ENCODE results near the gene ZNF735.
"Not testable (repeated sequence)": the region's sequence is repeated elsewhere in the genome, so short reads cannot be mapped to it uniquely, and the experiment has no call there.

The ZNF735 gene

DNA sequence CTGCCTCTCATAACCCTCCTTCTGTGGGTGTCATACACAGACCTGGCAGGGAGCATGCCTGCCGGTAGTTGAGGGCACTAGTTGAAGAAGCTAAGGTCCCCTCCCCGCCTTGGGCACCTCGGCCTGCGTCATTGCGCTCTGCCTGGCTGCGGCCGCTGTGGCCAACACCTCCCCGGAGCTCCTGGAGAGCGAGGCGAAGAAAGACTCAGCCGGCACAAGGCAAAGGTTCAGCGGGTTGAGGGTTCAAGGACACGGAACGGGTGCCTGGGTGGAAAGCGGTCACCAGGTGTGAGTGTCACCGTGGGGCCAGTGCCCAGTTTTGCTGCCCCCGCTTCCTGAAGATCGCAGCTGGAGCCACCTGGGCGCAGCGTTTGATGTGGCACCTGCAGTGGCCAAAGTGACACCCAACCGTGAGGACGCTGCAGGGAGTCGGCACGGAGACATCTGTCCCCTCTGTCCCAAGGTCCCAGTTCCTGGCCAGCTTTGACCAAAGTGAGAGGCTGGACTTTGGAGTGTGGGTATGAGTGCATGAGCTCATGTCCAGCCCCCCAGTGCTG is 14.8 kb upstream of the ZNF735 start:
- no peak for TF ChIP-seq POLR2AphosphoS5 (IDR thresholded peaks at IDR 0.05; ENCODE audit: low read depth, low read length)
- TF ChIP-seq, protein P1, sequence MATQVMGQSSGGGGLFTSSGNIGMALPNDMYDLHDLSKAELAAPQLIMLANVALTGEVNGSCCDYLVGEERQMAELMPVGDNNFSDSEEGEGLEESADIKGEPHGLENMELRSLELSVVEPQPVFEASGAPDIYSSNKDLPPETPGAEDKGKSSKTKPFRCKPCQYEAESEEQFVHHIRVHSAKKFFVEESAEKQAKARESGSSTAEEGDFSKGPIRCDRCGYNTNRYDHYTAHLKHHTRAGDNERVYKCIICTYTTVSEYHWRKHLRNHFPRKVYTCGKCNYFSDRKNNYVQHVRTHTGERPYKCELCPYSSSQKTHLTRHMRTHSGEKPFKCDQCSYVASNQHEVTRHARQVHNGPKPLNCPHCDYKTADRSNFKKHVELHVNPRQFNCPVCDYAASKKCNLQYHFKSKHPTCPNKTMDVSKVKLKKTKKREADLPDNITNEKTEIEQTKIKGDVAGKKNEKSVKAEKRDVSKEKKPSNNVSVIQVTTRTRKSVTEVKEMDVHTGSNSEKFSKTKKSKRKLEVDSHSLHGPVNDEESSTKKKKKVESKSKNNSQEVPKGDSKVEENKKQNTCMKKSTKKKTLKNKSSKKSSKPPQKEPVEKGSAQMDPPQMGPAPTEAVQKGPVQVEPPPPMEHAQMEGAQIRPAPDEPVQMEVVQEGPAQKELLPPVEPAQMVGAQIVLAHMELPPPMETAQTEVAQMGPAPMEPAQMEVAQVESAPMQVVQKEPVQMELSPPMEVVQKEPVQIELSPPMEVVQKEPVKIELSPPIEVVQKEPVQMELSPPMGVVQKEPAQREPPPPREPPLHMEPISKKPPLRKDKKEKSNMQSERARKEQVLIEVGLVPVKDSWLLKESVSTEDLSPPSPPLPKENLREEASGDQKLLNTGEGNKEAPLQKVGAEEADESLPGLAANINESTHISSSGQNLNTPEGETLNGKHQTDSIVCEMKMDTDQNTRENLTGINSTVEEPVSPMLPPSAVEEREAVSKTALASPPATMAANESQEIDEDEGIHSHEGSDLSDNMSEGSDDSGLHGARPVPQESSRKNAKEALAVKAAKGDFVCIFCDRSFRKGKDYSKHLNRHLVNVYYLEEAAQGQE (IDR thresholded peaks at IDR 0.05; ENCODE audit: insufficient read depth in 1 of 2, low read depth in 2 of 2, low read length in 2 of 2): no peak
- no peak for TF ChIP-seq FOXP2 (optimal IDR thresholded peaks at IDR 0.05; ENCODE audit: borderline replicate concordance, extremely low read depth, extremely low read length, insufficient read depth)
- TF ChIP-seq TAF1 (IDR thresholded peaks at IDR 0.05; ENCODE audit: borderline replicate concordance, insufficient read depth, low read length): no peak
- TF ChIP-seq SIN3A (IDR thresholded peaks at IDR 0.05; ENCODE audit: borderline replicate concordance, insufficient read depth, low read length): no peak

DNA sequence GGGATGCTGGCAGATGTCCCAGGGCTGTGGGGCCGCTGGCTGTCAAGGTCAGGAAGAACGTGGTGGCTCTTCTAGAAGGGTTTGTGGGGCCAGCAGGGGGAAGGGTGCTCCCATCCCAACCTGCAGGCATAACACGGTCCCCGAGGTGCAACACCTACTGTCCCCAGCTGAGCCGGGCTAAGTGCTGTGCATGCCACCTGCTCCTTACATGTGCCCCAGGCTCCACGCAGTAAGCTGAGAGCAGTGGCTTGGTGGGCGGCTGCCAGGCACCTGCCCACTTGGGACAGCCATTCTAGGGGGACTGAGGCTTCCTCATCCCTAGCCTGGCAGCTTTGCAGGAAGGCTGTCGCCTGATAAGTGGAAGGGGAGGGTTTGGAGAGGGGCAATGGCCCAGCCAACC is 14.2 kb upstream of the ZNF735 start:
- TF ChIP-seq TAF1 (IDR thresholded peaks at IDR 0.05; ENCODE audit: borderline replicate concordance, insufficient read depth, low read length) (no peak), POLR2AphosphoS5 (IDR thresholded peaks at IDR 0.05; ENCODE audit: low read depth, low read length) (no peak), FOXP2 (optimal IDR thresholded peaks at IDR 0.05; ENCODE audit: borderline replicate concordance, extremely low read depth, extremely low read length, insufficient read depth) (no peak), SIN3A (IDR thresholded peaks at IDR 0.05; ENCODE audit: borderline replicate concordance, insufficient read depth, low read length) (no peak)
- TF ChIP-seq, protein P1 (IDR thresholded peaks at IDR 0.05; ENCODE audit: insufficient read depth in 1 of 2, low read depth in 2 of 2, low read length in 2 of 2): no peak

DNA sequence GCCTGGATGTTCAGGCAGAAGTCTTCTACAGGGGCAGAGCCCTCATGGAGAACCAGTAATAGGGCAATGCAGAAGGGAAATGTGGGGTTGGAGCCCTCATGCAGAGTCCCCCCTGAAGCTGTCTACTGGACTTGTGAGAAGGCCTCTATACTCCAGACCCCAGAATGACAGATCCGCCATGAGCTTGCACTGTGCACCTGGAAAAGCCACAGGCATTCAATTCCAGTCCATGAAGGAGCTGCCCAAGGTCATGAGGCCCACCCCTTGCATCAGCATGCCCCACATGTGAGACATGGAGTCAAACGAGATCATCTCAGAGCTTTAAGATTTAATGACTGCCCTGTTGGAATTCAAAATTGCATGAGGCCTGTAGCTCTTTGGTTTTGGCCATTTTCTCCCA is 16.4 kb downstream of the ZNF735 start:
- no peak for TF ChIP-seq TAF1 (IDR thresholded peaks at IDR 0.05; ENCODE audit: borderline replicate concordance, insufficient read depth, low read length)
- TF ChIP-seq, protein P1 (IDR thresholded peaks at IDR 0.05; ENCODE audit: insufficient read depth in 1 of 2, low read depth in 2 of 2, low read length in 2 of 2): no peak
- no peak for TF ChIP-seq FOXP2 (optimal IDR thresholded peaks at IDR 0.05; ENCODE audit: borderline replicate concordance, extremely low read depth, extremely low read length, insufficient read depth)
- no peak for TF ChIP-seq SIN3A (IDR thresholded peaks at IDR 0.05; ENCODE audit: borderline replicate concordance, insufficient read depth, low read length)
- no peak for TF ChIP-seq POLR2AphosphoS5 (IDR thresholded peaks at IDR 0.05; ENCODE audit: low read depth, low read length)

DNA sequence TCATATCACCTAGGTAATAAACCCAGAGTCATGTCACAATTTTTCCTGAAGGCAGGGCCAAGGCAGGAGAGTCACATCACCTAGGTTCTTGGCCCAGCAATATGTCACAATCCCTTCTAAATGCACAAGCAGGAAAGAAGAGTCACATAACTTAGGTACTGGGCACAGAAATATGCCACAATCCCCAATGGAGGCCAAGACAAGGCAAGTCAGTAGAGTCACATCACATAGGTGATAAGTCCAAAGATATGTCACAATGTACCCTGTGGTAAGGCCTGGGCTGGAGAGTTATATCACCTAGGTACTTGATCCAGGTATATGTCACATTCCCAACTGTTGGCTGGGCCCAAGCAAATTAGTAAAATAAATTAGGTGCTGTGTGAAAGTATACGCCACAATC is 21.2 kb downstream of the ZNF735 start, which contains the start of gene ZNF679:
Gene ZNF679 (plus strand): TSS at position 301 of the 400 bp plus-strand sequence. CDS start 20,644 bp downstream, outside the sequence.
- TF ChIP-seq FOXP2 (optimal IDR thresholded peaks at IDR 0.05; ENCODE audit: borderline replicate concordance, extremely low read depth, extremely low read length, insufficient read depth); SIN3A (IDR thresholded peaks at IDR 0.05; ENCODE audit: borderline replicate concordance, insufficient read depth, low read length); POLR2AphosphoS5 (IDR thresholded peaks at IDR 0.05; ENCODE audit: low read depth, low read length): not testable (repeated sequence)

DNA sequence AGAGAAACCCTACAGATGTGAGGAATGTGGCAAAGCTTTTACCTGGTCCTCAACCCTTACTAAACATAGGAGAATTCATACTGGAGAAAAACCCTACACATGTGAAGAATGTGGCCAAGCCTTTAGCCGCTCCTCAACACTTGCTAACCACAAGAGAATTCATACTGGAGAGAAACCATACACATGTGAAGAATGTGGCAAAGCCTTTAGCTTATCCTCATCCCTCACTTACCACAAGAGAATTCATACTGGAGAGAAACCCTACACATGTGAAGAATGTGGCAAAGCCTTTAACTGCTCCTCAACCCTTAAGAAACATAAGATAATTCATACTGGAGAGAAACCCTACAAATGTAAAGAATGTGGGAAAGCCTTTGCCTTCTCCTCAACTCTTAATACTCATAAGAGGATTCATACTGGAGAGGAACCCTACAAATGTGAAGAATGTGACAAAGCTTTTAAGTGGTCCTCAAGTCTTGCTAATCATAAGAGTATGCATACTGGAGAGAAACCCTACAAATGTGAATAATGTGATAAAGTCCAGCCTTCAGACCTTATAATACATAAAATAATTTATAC is 59.4 kb downstream of the ZNF735 start:
- TF ChIP-seq TAF1 (IDR thresholded peaks at IDR 0.05; ENCODE audit: borderline replicate concordance, insufficient read depth, low read length): no peak
- no peak for TF ChIP-seq FOXP2 (optimal IDR thresholded peaks at IDR 0.05; ENCODE audit: borderline replicate concordance, extremely low read depth, extremely low read length, insufficient read depth)
- no peak for TF ChIP-seq POLR2AphosphoS5 (IDR thresholded peaks at IDR 0.05; ENCODE audit: low read depth, low read length)
- no peak for TF ChIP-seq SIN3A (IDR thresholded peaks at IDR 0.05; ENCODE audit: borderline replicate concordance, insufficient read depth, low read length)

All from PFSK-1 (cell line).